ENCODE results near the gene CDC7.

- TF ChIP-seq, protein P1, sequence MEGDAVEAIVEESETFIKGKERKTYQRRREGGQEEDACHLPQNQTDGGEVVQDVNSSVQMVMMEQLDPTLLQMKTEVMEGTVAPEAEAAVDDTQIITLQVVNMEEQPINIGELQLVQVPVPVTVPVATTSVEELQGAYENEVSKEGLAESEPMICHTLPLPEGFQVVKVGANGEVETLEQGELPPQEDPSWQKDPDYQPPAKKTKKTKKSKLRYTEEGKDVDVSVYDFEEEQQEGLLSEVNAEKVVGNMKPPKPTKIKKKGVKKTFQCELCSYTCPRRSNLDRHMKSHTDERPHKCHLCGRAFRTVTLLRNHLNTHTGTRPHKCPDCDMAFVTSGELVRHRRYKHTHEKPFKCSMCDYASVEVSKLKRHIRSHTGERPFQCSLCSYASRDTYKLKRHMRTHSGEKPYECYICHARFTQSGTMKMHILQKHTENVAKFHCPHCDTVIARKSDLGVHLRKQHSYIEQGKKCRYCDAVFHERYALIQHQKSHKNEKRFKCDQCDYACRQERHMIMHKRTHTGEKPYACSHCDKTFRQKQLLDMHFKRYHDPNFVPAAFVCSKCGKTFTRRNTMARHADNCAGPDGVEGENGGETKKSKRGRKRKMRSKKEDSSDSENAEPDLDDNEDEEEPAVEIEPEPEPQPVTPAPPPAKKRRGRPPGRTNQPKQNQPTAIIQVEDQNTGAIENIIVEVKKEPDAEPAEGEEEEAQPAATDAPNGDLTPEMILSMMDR (IDR thresholded peaks at IDR 0.05; ENCODE audit: insufficient read depth, low read depth, low read length) = no peak
- no peak for TF ChIP-seq EZH2 (IDR thresholded peaks at IDR 0.05; ENCODE audit: insufficient read depth, low read length)
Observed at GRCh38 chr1:91533361-91534024, 32.8 kb downstream of the CDC7 start.

Data from astrocyte (in vitro differentiated cells and primary cell).